A549 (cell line): ENCODE measurements around the gene BCAS2. TPM values are rescaled to one million over a fixed set of nuclear protein-coding genes. Genes with fewer than 3 reads are reported as not detected.
"Not testable (repeated sequence)": the region's sequence is repeated elsewhere in the genome, so short reads cannot be mapped to it uniquely, and the experiment has no call there.

Experiments used
- ATAC-seq, 2 experiments: fragments of 200-7000 bp in 1 of 2; fragments of >200 bp in 1 of 2; cut with Nextera tagmentation in 1 of 2; cut with Tn5 transposase in 1 of 2; 3 replicates each; pipeline versions ENCODE4 v1.8.0 to v1.9.1; 2018 to 2020; ENCODE audit warnings: mild to moderate bottlenecking in 1 of 2, moderate library complexity in 1 of 2
- CTCF ChIA-PET: fragments of 300-600 bp; sonication (Branson Sonifier 250); formaldehyde crosslinking; extraction: SDS; loops from one replicate; lab custom pipeline; 2021; ENCODE audit warnings: antibody characterized with exemption, inconsistent platforms; lab: Yijun Ruan, JAX
- POLR2A ChIA-PET: fragments of 350-600 bp; formaldehyde crosslinking; extraction: SDS; loops from one replicate; lab custom pipeline; 2021; ENCODE audit warnings: antibody characterized with exemption, inconsistent platforms; lab: Yijun Ruan, JAX
- DNase-seq, 2 experiments: peaks; one replicate each; pipeline versions ENCODE4 v3.0.0 to v3.0.0-alpha.2; 2011 to 2016; ENCODE audit warnings: low read depth in 1 of 2, low spot score in 1 of 2
- FAIRE-seq: peaks from 2 replicates; lab custom pipeline; 2011; peaks lifted over from hg19 to GRCh38; lab: Jason Lieb, UNC
- H3K27ac ChIP-seq, 2 experiments: fragments of >200 bp; sonication (Bioruptor Twin); formaldehyde crosslinking; 3 replicates each; pipeline ENCODE4 v1.5.1; 2016 to 2017
- H3K4me1 ChIP-seq: fragments of >200 bp; sonication (Bioruptor Twin); formaldehyde crosslinking; 3 replicates; pipeline ENCODE4 v1.6.1; 2016
- H3K4me2 ChIP-seq: fragments of >200 bp; sonication (Bioruptor Twin); formaldehyde crosslinking; 3 replicates; pipeline ENCODE4 v1.6.1; 2016
- H3K4me3 ChIP-seq: fragments of >200 bp; sonication (Bioruptor Twin); formaldehyde crosslinking; 3 replicates; pipeline ENCODE4 v1.5.1; 2016
- H3K9me3 ChIP-seq: fragments of >200 bp; sonication (Bioruptor Twin); formaldehyde crosslinking; 3 replicates; pipeline ENCODE4 v1.6.1; 2016
- ATOH8 ChIP-seq: fragments of 250-450 bp; sonication (Bioruptor Pico); IDR thresholded peaks from 2 replicates; pipeline ENCODE4 v1.5.0; 2020; ENCODE audit warnings: low read depth, mild to moderate bottlenecking, moderate library complexity
- BHLHE40 ChIP-seq: IDR thresholded peaks from 2 replicates; pipeline ENCODE4 v1.6.1; 2012; ENCODE audit warnings: low read depth, low read length, inconsistent platforms
- CHD4 ChIP-seq: fragments of 200-600 bp; sonication (generic); IDR thresholded peaks from 2 replicates; pipeline ENCODE4 v1.6.1; 2016; ENCODE audit warnings: antibody characterized with exemption, mild to moderate bottlenecking, borderline replicate concordance
- CTCF ChIP-seq: fragments of >200 bp; sonication (Bioruptor Twin); formaldehyde crosslinking; IDR thresholded peaks from 3 replicates; pipeline ENCODE4 v1.5.1; 2016
- GATA3 ChIP-seq: IDR thresholded peaks from 2 replicates; pipeline ENCODE4 v1.6.1; 2012; ENCODE audit warnings: borderline replicate concordance
- HES2 ChIP-seq: fragments of >200 bp; sonication (Bioruptor Twin); formaldehyde crosslinking; IDR thresholded peaks from 2 replicates; pipeline ENCODE4 v1.6.1; 2016
- JUN ChIP-seq, 2 experiments: fragments of >200 bp; sonication (Bioruptor Twin); formaldehyde crosslinking; IDR thresholded peaks; 2 replicates in 1 of 2; 3 replicates in 1 of 2; pipeline ENCODE4 v1.6.1; 2016 to 2017
- PBX3 ChIP-seq: IDR thresholded peaks from 2 replicates; pipeline ENCODE4 v1.6.1; 2012
- PHF8 ChIP-seq: fragments of 200-600 bp; sonication (generic); IDR thresholded peaks from 2 replicates; pipeline ENCODE4 v1.6.1; 2016; ENCODE audit warnings: low read depth, mild to moderate bottlenecking, antibody characterized with exemption, moderate library complexity, borderline replicate concordance
- POLR2AphosphoS2 ChIP-seq: conservative IDR thresholded peaks from 2 replicates; pipeline ENCODE4 v1.6.1; 2012; ENCODE audit warnings: low read length, improper control_type of control experiment, inconsistent platforms
- RAD21 ChIP-seq, 2 experiments: fragments of >200 bp in 1 of 2; sonication (Bioruptor Twin) in 1 of 2; formaldehyde crosslinking in 1 of 2; IDR thresholded peaks in 1 of 2; conservative IDR thresholded peaks in 1 of 2; 2 replicates in 1 of 2; 3 replicates in 1 of 2; pipeline ENCODE4 v1.6.1; 2012 to 2018; ENCODE audit warnings: inconsistent platforms in 1 of 2
- RARB ChIP-seq: fragments of 250-450 bp; sonication (Bioruptor Pico); IDR thresholded peaks from 2 replicates; pipeline ENCODE4 v1.8.0; 2021; ENCODE audit warnings: mild to moderate bottlenecking, moderate library complexity
- RCOR1 ChIP-seq: fragments of 150-350 bp; IDR thresholded peaks from 2 replicates; pipeline ENCODE4 v1.6.1; 2014; ENCODE audit warnings: antibody characterized with exemption, low read length, low read depth
- SMC3 ChIP-seq: fragments of >200 bp; sonication (Bioruptor Twin); formaldehyde crosslinking; IDR thresholded peaks from 3 replicates; pipeline ENCODE4 v1.6.1; 2018; ENCODE audit warnings: inconsistent platforms
- ZSCAN20 ChIP-seq: fragments of 250-450 bp; sonication (Bioruptor Pico); IDR thresholded peaks from 2 replicates; pipeline ENCODE4 v1.8.0; 2022; ENCODE audit warnings: mild to moderate bottlenecking, moderate library complexity
- WGBS: methylation state at CpG from one replicate; pipeline ENCODE4 v1.1.6; 2017; ENCODE audit errors: missing lambda C conversion rate; 5-methylcytosine and 5-hydroxymethylcytosine counted together
- polyA plus RNA-seq, 4 experiments: library from polyadenylated mRNA; depleted of rRNA in 3 of 4; stranded (reverse); fragments of >200 nt; fragmentation: RNase III in 1 of 4; extraction: RNeasy Plus Mini Kit Qiagen cat#74134 plus additional on column Dnase treatment in 1 of 4; gene quantifications; 2 replicates in 3 of 4; 3 replicates in 1 of 4; pipeline ENCODE4 v1.2.3, GENCODE V29; 2011 to 2017

Gene BCAS2
- polyA plus RNA-seq, 2 of the 4 experiments (the other 2 are of a cell fraction), result 36.0 to 52.5 TPM

GRCh38 chr1:114564141-114564540, 17.3 kb downstream of the BCAS2 start:
- TF ChIP-seq JUN (IDR thresholded peaks at IDR 0.05) (no peak), PHF8 (no peak), ZSCAN20 (CRISPR knock-in tag) (no peak), HES2 (no peak), RARB (CRISPR knock-in tag) (no peak), RCOR1 (no peak), ATOH8 (CRISPR knock-in tag) (no peak), CTCF (no peak)
- no peaks in the 10 kb centered on the region for H3K4me1 ChIP-seq
- no peaks in the 10 kb centered on the region for H3K9me3 ChIP-seq
- no peak overlapping the region for H3K27ac ChIP-seq
- ATAC-seq, result no peak
- ChIA-PET CTCF (no interaction called here), POLR2A (no interaction called here)
- no peak for DNase-seq
- no peak overlapping the region for H3K4me3 ChIP-seq
- no peak for FAIRE-seq
- no peak overlapping the region for H3K4me2 ChIP-seq

GRCh38 chr1:114562978-114563510, 18.4 kb downstream of the BCAS2 start:
- H3K4me3 ChIP-seq, H3K27ac ChIP-seq, POLR2A ChIA-PET, H3K4me2 ChIP-seq, FAIRE-seq, H3K9me3 ChIP-seq, DNase-seq, CTCF ChIA-PET, ATAC-seq, H3K4me1 ChIP-seq: not testable (repeated sequence)
- WGBS, result 78% methylated on average over 3 of the region's 3 CpGs

- Histone ChIP-seq H3K9me3 (no peaks in the 10 kb centered on the region), H3K4me1 (no peaks in the 10 kb centered on the region), H3K4me2 (no peak overlapping the region), H3K27ac (no peak overlapping the region), H3K4me3 (no peak overlapping the region)
- ATAC-seq (no peak), DNase-seq (no peak), FAIRE-seq (no peak)
- CTCF ChIA-PET, result interaction anchor here (1.1 kb wide), 1 partner anchor 11 kb away, joined by 3 read pairs; no protein-coding TSS in a partner anchor
- POLR2A ChIA-PET, result no interaction called here
- 90% methylated on average over 1 of the region's 1 CpG for WGBS
- no peak for TF ChIP-seq RAD21 (conservative IDR thresholded peaks at IDR 0.05 in 1 of 2, IDR thresholded peaks at IDR 0.05 in 1 of 2)
- TF ChIP-seq CHD4, result no peak
- no peak for TF ChIP-seq RCOR1
- no peak for TF ChIP-seq BHLHE40
- no peak for TF ChIP-seq GATA3
- TF ChIP-seq PBX3, result no peak
- TF ChIP-seq HES2, result no peak
- TF ChIP-seq POLR2AphosphoS2, result no peak
- no peak for TF ChIP-seq SMC3
Measured at GRCh38 chr1:114561333-114561732, 20.1 kb downstream of the BCAS2 start.
